K562 (cell line): ENCODE measurements around the gene COL4A5. TPM values are rescaled to one million over a fixed set of nuclear protein-coding genes. Genes with fewer than 3 reads are reported as not detected.

ENCODE experiments used
- CEBPZ ChIP-seq: fragments of 150-350 bp; IDR thresholded peaks from 2 replicates; pipeline ENCODE4 v1.6.1; 2014; ENCODE audit warnings: low read depth, mild to moderate bottlenecking, low read length, borderline replicate concordance
- CREB3L1 ChIP-seq: fragments of 450-650 bp; IDR thresholded peaks from 2 replicates; pipeline ENCODE4 v1.6.1; 2014; ENCODE audit warnings: low read depth, mild to moderate bottlenecking, moderate library complexity, borderline replicate concordance
- CREB5 ChIP-seq: fragments of 250-450 bp; sonication (Bioruptor Pico); IDR thresholded peaks from 2 replicates; pipeline ENCODE4 v1.5.0; 2020; ENCODE audit warnings: mild to moderate bottlenecking
- CREBBP ChIP-seq: IDR thresholded peaks from one replicate; pipeline ENCODE4 v1.6.1; 2012; ENCODE audit warnings: low read depth, mild to moderate bottlenecking, control low read depth, inconsistent platforms, low read length
- CXXC5 ChIP-seq: fragments of 250-450 bp; sonication (Bioruptor Pico); IDR thresholded peaks from 2 replicates; pipeline ENCODE4 v1.8.0; 2022; ENCODE audit warnings: inconsistent platforms, mild to moderate bottlenecking, moderate library complexity
- L3MBTL2 ChIP-seq: fragments of 450-650 bp; IDR thresholded peaks from 2 replicates; pipeline ENCODE4 v1.6.1; 2016; ENCODE audit warnings: mild to moderate bottlenecking, moderate library complexity
- TEAD2 ChIP-seq: fragments of 450-650 bp; IDR thresholded peaks from 2 replicates; pipeline ENCODE4 v1.6.1; 2016; ENCODE audit warnings: missing genetic modification characterization, control low read depth, missing compliant biosample characterization
- TEAD4 ChIP-seq, 2 experiments: sonication (generic) in 1 of 2; formaldehyde crosslinking in 1 of 2; IDR thresholded peaks; 2 replicates each; pipeline versions ENCODE4 v1.6.1 to v1.8.0; 2012 to 2022; ENCODE audit warnings: borderline replicate concordance in 1 of 2, inconsistent platforms in 1 of 2, low read length in 1 of 2, mild to moderate bottlenecking in 1 of 2, missing genetic modification reagents in 1 of 2
- ZBTB17 ChIP-seq: fragments of 450-650 bp; formaldehyde crosslinking; IDR thresholded peaks from 2 replicates; pipeline ENCODE4 v1.4.0; 2020; ENCODE audit warnings: mild to moderate bottlenecking
- ZNF140 ChIP-seq: fragments of 250-450 bp; sonication (Bioruptor Pico); IDR thresholded peaks from 2 replicates; pipeline ENCODE4 v1.8.0; 2021; ENCODE audit warnings: moderate library complexity, mild to moderate bottlenecking, inconsistent platforms
- ZNF175 ChIP-seq: fragments of 200-800 bp; sonication (Bioruptor generic); IDR thresholded peaks from 2 replicates; pipeline ENCODE4 v1.6.1; 2016; ENCODE audit warnings: low read depth, mild to moderate bottlenecking, missing genetic modification characterization, missing compliant biosample characterization
- ZNF436 ChIP-seq: fragments of 250-450, 450-650 bp; sonication (Bioruptor Pico); formaldehyde crosslinking; IDR thresholded peaks from 2 replicates; pipeline ENCODE4 v1.7.0; 2020; ENCODE audit warnings: mild to moderate bottlenecking
- ZNF561 ChIP-seq: fragments of 450-650 bp; formaldehyde crosslinking; conservative IDR thresholded peaks from 2 replicates; pipeline ENCODE4 v1.4.0; 2020; ENCODE audit warnings: mild to moderate bottlenecking, moderate library complexity
- ZNF589 ChIP-seq: fragments of 200-800 bp; sonication (Bioruptor generic); IDR thresholded peaks from 2 replicates; pipeline ENCODE4 v1.6.1; 2016; ENCODE audit warnings: low read depth, missing genetic modification characterization, missing compliant biosample characterization
- ZNF592 ChIP-seq: fragments of 450-650 bp; IDR thresholded peaks from 2 replicates; pipeline ENCODE4 v1.6.1; 2017; ENCODE audit warnings: antibody characterized with exemption, mild to moderate bottlenecking
- ZNF668 ChIP-seq: fragments of 250-450 bp; sonication (Bioruptor Pico); IDR thresholded peaks from 2 replicates; pipeline ENCODE4 v1.8.0; 2022; ENCODE audit warnings: mild to moderate bottlenecking, inconsistent platforms
- polyA plus RNA-seq, 8 experiments: library from polyadenylated mRNA; depleted of rRNA in 4 of 8; stranded (reverse) in 5 of 8; unstranded in 3 of 8; fragments of >200 nt; fragmentation: Nextera tagmentation in 2 of 8; fragmentation: Illumina TruSeq in 1 of 8; extraction: Ambion mirVana in 2 of 8; extraction: Trizol in 1 of 8; gene quantifications; 2 replicates each; pipeline versions ENCODE4 v1.2.1 to v1.2.3, GENCODE V29; 2011 to 2014; ENCODE audit warnings: inconsistent platforms in 1 of 8, missing spikeins in 1 of 8
- total RNA-seq, 7 experiments: library from RNA; depleted of rRNA in 6 of 7; stranded (reverse); fragments of >200 nt in 6 of 7; fragmentation: Illumina TruSeq in 2 of 7; extraction: Trizol in 2 of 7; gene quantifications; 2 replicates each; pipeline versions ENCODE4 v1.2.1 to v1.2.3, GENCODE V29; 2011 to 2021; ENCODE audit warnings: low replicate concordance in 1 of 7
- TF ChIP-seq, protein P1 (sequence below): sonication (generic); IDR thresholded peaks from 2 replicates; pipeline ENCODE4 v1.6.1; 2016

COL4A5 gene
- total and polyA plus RNA-seq, 9 of the 15 experiments (the other 6 are each of a cell fraction or from before 2014, with no cell fraction given) = 0.66 to 2.5 (median 1.8) TPM

DNA sequence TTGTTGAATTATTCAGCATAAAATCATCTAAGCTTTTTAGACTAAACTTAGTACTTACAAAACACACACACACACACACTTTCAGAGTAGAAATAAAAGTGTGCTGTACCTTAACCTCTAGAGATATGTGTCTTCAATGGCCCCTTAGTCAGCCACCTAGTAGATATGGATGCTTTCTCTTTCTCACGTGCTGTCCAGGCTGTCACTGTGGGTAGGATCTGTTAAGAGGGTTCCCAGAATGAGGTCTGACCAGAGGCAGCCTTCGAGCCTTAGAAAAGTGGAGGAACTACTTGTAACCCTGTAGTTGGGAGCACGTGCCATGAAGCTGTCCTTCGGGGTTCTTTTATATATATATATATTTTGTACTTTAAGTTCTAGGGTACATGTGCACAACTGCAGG, 117.9 kb downstream of the COL4A5 start (continued):
- TF ChIP-seq ZNF175 (CRISPR knock-in tag) (no peak), ZNF436 (CRISPR knock-in tag) (no peak), L3MBTL2 (peak; percentile 90), ZNF589 (CRISPR knock-in tag) (no peak), ZNF668 (CRISPR knock-in tag) (no peak), ZNF592 (peak; percentile 76; the same call in 1 of the 2 replicates), TEAD4 (IDR thresholded peaks at IDR 0.05; ENCODE audit: low read length) (peak; percentile 34; the same call in 1 of the 2 replicates), TEAD4 (CRISPR knock-in tag; IDR thresholded peaks at IDR 0.05; ENCODE audit: borderline replicate concordance) (no peak), CREB3L1 (no peak), TEAD2 (tag) (no peak), ZNF561 (no peak), ZBTB17 (no peak), ZNF140 (no peak), CREBBP (no peak), CEBPZ (no peak), CXXC5 (CRISPR knock-in tag) (peak; percentile 36; the same call in 1 of the 2 replicates), CREB5 (CRISPR knock-in tag) (no peak)
- TF ChIP-seq, protein P1, sequence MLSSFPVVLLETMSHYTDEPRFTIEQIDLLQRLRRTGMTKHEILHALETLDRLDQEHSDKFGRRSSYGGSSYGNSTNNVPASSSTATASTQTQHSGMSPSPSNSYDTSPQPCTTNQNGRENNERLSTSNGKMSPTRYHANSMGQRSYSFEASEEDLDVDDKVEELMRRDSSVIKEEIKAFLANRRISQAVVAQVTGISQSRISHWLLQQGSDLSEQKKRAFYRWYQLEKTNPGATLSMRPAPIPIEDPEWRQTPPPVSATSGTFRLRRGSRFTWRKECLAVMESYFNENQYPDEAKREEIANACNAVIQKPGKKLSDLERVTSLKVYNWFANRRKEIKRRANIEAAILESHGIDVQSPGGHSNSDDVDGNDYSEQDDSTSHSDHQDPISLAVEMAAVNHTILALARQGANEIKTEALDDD = no peak; the same call in 1 of the 2 replicates
